PC-9 (cell line): ENCODE results near the gene PEX14. TPM values are rescaled to one million over a fixed set of nuclear protein-coding genes. Genes with fewer than 3 reads are reported as not detected.

Source experiments
- BruUV-seq: library from RNA; stranded (reverse); fragments of 400-500 nt; replicated peaks from 2 replicates; lab custom pipeline; 2021; lab: Mats Ljungman, UMichigan
- CTCF ChIA-PET: fragments of 300-600 bp; sonication (Branson Sonifier 250); formaldehyde crosslinking; loops from one replicate; lab custom pipeline; 2022; ENCODE audit warnings: antibody characterized with exemption; lab: Charles Lee
- POLR2A ChIA-PET: fragments of 300-600 bp; sonication (Branson Sonifier 250); formaldehyde crosslinking; loops from one replicate; lab custom pipeline; 2022; ENCODE audit warnings: antibody characterized with exemption; ENCODE audit not compliant: unreplicated experiment; lab: Charles Lee
- DNase-seq, 2 experiments: peaks; one replicate each; pipeline versions ENCODE4 v3.0.0 to v3.0.0-alpha.2; 2015 to 2022; ENCODE audit warnings: mixed read lengths in 1 of 2
- H2AFZ ChIP-seq: fragments of 200-600 bp; sonication (generic); 2 replicates; pipeline ENCODE4 v1.8.1; 2017; ENCODE audit warnings: antibody characterized with exemption
- H3F3A ChIP-seq: fragments of 200-600 bp; sonication (generic); 2 replicates; pipeline ENCODE4 v1.8.1; 2017; ENCODE audit warnings: antibody characterized with exemption, mild to moderate bottlenecking, low read depth; ENCODE audit not compliant: insufficient read depth
- H3K27ac ChIP-seq: fragments of 200-600 bp; sonication (generic); 2 replicates; pipeline ENCODE4 v1.6.1; 2016; ENCODE audit warnings: mixed run types
- H3K27me3 ChIP-seq: fragments of 200-600 bp; sonication (generic); 2 replicates; pipeline ENCODE4 v1.6.1; 2016; ENCODE audit warnings: low read depth, mixed run types; ENCODE audit not compliant: insufficient read depth
- H3K36me3 ChIP-seq: fragments of 200-600 bp; sonication (generic); 2 replicates; pipeline ENCODE4 v1.6.1; 2016; ENCODE audit warnings: low read depth, mixed run types
- H3K4me1 ChIP-seq: fragments of 200-600 bp; sonication (generic); replicated peaks from 2 replicates; pipeline ENCODE4 v1.6.1; 2016; ENCODE audit warnings: mixed run types; ENCODE audit not compliant: insufficient read depth
- H3K4me2 ChIP-seq: fragments of 200-600 bp; sonication (generic); 2 replicates; pipeline ENCODE4 v1.6.1; 2017; ENCODE audit warnings: mixed run types
- H3K4me3 ChIP-seq: fragments of 200-600 bp; sonication (generic); 2 replicates; pipeline ENCODE4 v1.6.1; 2016; ENCODE audit warnings: mixed run types
- H3K79me2 ChIP-seq: fragments of 200-600 bp; sonication (generic); 2 replicates; pipeline ENCODE4 v1.6.1; 2017; ENCODE audit warnings: low read depth, mixed run types
- H3K9me2 ChIP-seq: fragments of 200-600 bp; sonication (generic); 2 replicates; pipeline ENCODE4 v1.8.1; 2017; ENCODE audit warnings: mild to moderate bottlenecking; ENCODE audit not compliant: insufficient read depth
- H3K9me3 ChIP-seq: fragments of 200-600 bp; sonication (generic); 2 replicates; pipeline ENCODE4 v1.8.1; 2016; ENCODE audit warnings: low read depth; ENCODE audit not compliant: insufficient read depth
- H4K20me1 ChIP-seq: fragments of 200-600 bp; sonication (generic); 2 replicates; pipeline ENCODE4 v1.8.1; 2017; ENCODE audit not compliant: insufficient read depth
- CTCF ChIP-seq: fragments of 200-600 bp; sonication (generic); conservative IDR thresholded peaks from 2 replicates; pipeline ENCODE4 v1.6.1; 2017; ENCODE audit warnings: mixed run types, antibody characterized with exemption, mild to moderate bottlenecking, moderate library complexity
- EZH2 ChIP-seq: fragments of 200-600 bp; sonication (generic); IDR thresholded peaks from 2 replicates; pipeline ENCODE4 v1.8.0; 2017; ENCODE audit warnings: antibody characterized with exemption, low read depth
- intact Hi-C: fragments of 100-400 bp; cut with micrococcal nuclease; formaldehyde crosslinking; loops from one replicate; pipeline ENCODE4 v1.10.0; 2022; ENCODE audit not compliant: unreplicated experiment
- total RNA-seq: library from RNA; stranded (reverse); gene quantifications from 2 replicates; pipeline ENCODE4 v1.2.3, GENCODE V29; 2021

PEX14 gene
- total RNA-seq, 1 experiment from 2014 or later = 28.3 TPM

GRCh38 chr1:10642403-10643080 lies 167.8 kb downstream of the PEX14 start:
- no peaks in the 10 kb centered on the region for H3K36me3 ChIP-seq
- TF ChIP-seq EZH2 = no peak
- TF ChIP-seq CTCF = no peak
- no peaks in the 10 kb centered on the region for H3K27me3 ChIP-seq
- ChIA-PET CTCF (no interaction called here), POLR2A (no interaction called here)
- no peak overlapping the region for H3K4me3 ChIP-seq
- no peak overlapping the region for H2AFZ ChIP-seq
- H3F3A ChIP-seq = no peaks in the 10 kb centered on the region
- DNase-seq = no peak
- H3K9me2 ChIP-seq = no peaks in the 10 kb centered on the region
- intact Hi-C loops = no loop called here
- H3K79me2 ChIP-seq = no peaks in the 10 kb centered on the region
- H3K9me3 ChIP-seq = no peaks in the 10 kb centered on the region
- no peak overlapping the region for H3K27ac ChIP-seq
- no peaks in the 10 kb centered on the region for H3K4me1 ChIP-seq
- BruUV-seq = no TSS peak
- no peak overlapping the region for H3K4me2 ChIP-seq
- no peaks in the 10 kb centered on the region for H4K20me1 ChIP-seq

DNA sequence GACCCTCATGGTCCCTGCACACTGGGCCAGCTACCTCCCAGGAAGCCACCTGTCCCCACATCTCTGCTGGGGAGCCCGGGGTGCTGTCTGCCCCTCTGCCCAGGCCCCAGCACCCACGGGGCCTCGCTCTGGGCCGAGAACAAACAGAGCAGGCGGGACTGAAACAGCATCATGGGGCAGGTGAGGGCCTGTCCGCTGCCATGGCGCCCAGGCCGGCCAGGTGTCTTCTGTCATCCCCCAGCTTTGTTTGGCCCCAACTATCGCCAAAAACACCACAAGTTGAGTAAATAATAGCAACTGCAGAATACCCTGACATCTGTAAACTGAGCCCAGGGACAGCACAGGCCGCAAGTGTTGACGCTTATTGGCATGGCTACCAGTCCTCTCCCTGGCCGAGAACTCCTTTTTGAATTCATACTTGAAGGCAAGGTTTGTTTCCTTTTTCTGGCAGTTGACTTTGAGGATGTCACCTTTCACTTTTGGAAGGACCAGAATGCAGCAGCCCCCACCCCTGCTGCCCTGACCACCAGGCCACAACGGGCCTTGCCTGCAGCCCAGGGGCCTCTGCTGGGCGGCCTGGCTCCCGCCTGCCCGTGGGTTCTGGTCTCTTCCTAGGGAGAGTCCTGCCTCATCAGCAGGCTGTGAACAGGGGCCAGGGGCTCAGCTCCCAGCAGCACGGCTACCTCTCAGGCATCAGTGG lies 169.0 kb downstream of the PEX14 start:
- no peaks in the 10 kb centered on the region for H3K9me3 ChIP-seq
- POLR2A ChIA-PET = no interaction called here
- BruUV-seq = no TSS peak
- H4K20me1 ChIP-seq = no peaks in the 10 kb centered on the region
- no peaks in the 10 kb centered on the region for H3K79me2 ChIP-seq
- no peak overlapping the region for H2AFZ ChIP-seq
- no peaks in the 10 kb centered on the region for H3F3A ChIP-seq
- intact Hi-C loops = no loop called here
- H3K4me2 ChIP-seq = no peak overlapping the region
- CTCF ChIA-PET = no interaction called here
- H3K27me3 ChIP-seq = no peaks in the 10 kb centered on the region
- H3K4me1 ChIP-seq = no peaks in the 10 kb centered on the region
- no peak overlapping the region for H3K27ac ChIP-seq
- no peak overlapping the region for H3K4me3 ChIP-seq
- no peak for DNase-seq
- H3K9me2 ChIP-seq = no peaks in the 10 kb centered on the region
- H3K36me3 ChIP-seq = no peaks in the 10 kb centered on the region
- TF ChIP-seq EZH2 (no peak), CTCF (no peak)

GRCh38 chr1:10644307-10645128 lies 169.8 kb downstream of the PEX14 start:
- no TSS peak for BruUV-seq

More at GRCh38 chr1:10644307-10645128, 169.8 kb downstream of the PEX14 start:
- H3F3A ChIP-seq = no peaks in the 10 kb centered on the region
- H4K20me1 ChIP-seq = no peaks in the 10 kb centered on the region
- H2AFZ ChIP-seq = no peak overlapping the region
- H3K79me2 ChIP-seq = no peaks in the 10 kb centered on the region
- no peak for DNase-seq
- no peaks in the 10 kb centered on the region for H3K9me2 ChIP-seq
- TF ChIP-seq CTCF = no peak
- no peak for TF ChIP-seq EZH2
- CTCF ChIA-PET = interaction anchor here (0.6 kb wide), 1 partner anchor 694 kb away, joined by 4 read pairs; no protein-coding TSS in a partner anchor
- no peak overlapping the region for H3K4me3 ChIP-seq
- no peak overlapping the region for H3K4me2 ChIP-seq
- intact Hi-C loops = no loop called here
- H3K36me3 ChIP-seq = no peaks in the 10 kb centered on the region
- POLR2A ChIA-PET = no interaction called here
- H3K4me1 ChIP-seq = no peaks in the 10 kb centered on the region
- H3K27me3 ChIP-seq = no peaks in the 10 kb centered on the region
- H3K27ac ChIP-seq = no peak overlapping the region
- H3K9me3 ChIP-seq = no peaks in the 10 kb centered on the region
